ENCODE measurements around the gene EGLN3.

DNA sequence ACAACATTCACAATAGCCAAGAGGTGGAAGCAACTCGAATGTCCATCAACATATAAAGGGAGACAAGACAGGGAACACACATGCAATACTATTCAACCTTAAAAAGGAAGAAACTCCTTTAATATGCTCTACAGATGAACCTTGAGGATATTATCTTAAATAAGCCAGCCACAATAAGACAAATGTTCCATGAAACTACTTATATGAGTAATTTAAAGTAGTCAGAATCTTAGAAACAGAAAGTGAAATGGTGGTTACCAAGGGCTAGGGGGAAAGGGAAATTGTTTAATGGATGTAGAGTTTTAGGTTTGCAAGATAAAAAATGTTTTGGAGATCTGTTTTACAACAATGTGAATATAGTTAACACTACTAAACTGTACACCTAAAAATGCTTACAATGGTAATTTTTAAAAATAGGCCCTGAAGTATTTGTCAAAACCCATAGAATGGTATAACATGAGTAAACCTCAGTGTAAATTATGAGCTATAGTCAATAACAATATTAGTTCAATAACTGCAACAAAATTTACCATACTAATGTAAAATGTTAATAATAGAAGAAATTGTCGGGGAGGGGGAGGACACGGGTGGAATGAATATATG lies 71.1 kb downstream of the EGLN3 start:
- TF ChIP-seq, protein P1, sequence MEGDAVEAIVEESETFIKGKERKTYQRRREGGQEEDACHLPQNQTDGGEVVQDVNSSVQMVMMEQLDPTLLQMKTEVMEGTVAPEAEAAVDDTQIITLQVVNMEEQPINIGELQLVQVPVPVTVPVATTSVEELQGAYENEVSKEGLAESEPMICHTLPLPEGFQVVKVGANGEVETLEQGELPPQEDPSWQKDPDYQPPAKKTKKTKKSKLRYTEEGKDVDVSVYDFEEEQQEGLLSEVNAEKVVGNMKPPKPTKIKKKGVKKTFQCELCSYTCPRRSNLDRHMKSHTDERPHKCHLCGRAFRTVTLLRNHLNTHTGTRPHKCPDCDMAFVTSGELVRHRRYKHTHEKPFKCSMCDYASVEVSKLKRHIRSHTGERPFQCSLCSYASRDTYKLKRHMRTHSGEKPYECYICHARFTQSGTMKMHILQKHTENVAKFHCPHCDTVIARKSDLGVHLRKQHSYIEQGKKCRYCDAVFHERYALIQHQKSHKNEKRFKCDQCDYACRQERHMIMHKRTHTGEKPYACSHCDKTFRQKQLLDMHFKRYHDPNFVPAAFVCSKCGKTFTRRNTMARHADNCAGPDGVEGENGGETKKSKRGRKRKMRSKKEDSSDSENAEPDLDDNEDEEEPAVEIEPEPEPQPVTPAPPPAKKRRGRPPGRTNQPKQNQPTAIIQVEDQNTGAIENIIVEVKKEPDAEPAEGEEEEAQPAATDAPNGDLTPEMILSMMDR (conservative IDR thresholded peaks at IDR 0.05), result no peak
- TF ChIP-seq EZH2 (IDR thresholded peaks at IDR 0.05; ENCODE audit: low read depth), result no peak

All from PC-9 (cell line).